ENCODE measurements around the gene BTBD2.

BTBD2 gene

DNA sequence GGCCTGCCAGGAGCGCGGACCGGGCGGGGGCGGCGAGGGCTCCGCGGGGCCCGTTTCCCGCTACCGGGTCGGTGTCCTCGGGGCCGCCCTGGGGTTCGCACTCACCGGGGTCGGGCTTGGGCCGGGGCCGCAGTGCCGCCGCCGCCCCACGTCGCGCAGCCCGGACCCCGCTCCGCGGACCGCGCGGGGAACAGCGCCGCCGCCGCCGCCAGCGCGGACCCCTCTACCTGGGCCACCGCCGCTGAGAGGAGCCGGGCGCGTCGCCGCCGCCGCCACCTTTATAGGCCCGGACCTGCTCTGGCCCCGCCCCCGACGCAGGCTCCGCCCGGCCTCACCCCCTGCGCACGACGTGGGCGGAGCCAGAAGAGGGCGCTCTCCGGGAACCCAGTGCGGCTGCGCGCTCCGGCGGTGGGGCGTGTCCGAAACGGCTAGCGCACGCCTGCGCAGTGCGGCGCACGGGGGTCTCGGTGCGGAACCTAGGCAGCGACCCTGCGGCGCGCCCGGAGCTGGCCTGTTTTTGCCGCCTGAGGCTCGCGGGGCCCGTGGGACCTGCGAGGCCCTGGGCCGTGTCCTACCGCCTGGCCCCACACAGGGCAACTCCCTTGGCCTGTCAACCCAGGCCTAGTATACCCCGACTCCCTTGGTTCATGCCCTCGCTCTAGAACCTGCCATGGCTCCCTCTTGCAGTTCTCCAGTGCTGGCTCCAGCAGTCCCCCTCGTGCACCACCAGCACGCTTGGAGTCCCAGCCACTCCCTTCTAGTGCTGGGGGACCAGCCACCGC lies 35.7 kb upstream of the BTBD2 start, which contains the start of gene MKNK2:
Gene MKNK2, minus strand, starts transcription at position 254 of the 782 bp plus-strand sequence. CDS start 393 bp downstream, outside the sequence.
- peak; percentile 89 to 93 (median 90) for DNase-seq (ENCODE audit: low read depth in 3 of 3)

DNA sequence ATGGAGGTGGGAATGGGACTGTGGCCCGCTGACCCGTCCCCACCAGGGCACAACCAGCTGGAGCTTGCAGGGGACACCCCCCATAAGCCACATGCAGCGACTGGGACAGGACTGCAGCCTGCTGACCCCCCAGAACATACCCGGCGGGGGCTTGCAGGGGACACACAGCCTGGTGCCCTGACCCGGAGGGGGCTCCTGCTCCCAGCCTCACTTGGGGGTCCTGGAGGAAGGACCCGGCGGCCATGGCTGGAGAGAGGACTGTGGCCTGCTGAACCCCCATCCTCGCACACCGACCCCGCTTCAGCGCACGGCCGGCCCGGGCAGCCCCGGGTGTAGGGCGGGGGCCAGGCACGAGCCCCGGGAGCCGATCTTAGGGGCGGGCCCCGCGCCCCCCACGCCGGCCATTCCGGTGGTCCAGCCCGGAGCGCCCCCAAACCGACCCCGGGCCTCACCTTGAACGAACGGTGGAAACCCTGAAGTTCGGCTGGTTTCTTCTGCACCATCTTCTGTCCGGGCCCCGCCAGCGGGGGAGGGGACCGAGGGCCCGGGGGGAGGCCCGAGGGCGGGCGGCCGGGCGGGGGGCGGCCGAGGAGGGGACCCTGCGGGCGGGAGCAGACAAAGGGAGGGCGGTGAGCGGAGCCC lies 35.0 kb upstream of the BTBD2 start:
- DNase-seq (ENCODE audit: low read depth in 3 of 3): no peak

DNA sequence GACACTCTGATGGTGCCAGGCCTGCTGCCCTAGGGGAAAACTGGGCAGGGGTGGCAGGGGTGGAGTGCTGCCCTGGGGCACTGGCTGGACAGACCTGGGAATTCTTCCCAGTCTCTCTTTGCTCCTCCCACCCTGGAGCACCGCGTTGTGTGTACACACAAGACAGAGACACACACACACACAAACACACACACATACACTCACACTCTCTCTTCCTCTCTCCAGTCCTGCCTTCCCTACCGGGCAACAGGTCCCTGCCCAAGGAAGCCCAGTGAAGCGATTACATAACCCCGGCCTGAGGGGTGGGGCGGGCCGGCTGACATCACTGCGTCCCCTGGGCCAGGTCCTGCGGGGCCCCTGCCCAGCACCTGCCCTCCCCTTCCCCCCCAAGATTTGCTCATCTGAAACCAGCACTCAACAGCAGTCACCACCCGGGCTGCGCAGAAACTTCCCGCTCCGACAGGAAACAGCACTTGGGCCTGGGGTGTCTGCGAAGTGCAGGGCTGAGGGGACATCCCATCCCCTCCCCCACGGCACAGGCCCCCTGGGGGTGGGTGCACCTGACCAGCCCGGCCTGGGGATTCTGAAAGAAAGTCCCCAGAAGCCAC lies 34.3 kb upstream of the BTBD2 start:
- DNase-seq (ENCODE audit: low read depth in 3 of 3): peak in 2 of 3 experiments; percentile 40 to 66

DNA sequence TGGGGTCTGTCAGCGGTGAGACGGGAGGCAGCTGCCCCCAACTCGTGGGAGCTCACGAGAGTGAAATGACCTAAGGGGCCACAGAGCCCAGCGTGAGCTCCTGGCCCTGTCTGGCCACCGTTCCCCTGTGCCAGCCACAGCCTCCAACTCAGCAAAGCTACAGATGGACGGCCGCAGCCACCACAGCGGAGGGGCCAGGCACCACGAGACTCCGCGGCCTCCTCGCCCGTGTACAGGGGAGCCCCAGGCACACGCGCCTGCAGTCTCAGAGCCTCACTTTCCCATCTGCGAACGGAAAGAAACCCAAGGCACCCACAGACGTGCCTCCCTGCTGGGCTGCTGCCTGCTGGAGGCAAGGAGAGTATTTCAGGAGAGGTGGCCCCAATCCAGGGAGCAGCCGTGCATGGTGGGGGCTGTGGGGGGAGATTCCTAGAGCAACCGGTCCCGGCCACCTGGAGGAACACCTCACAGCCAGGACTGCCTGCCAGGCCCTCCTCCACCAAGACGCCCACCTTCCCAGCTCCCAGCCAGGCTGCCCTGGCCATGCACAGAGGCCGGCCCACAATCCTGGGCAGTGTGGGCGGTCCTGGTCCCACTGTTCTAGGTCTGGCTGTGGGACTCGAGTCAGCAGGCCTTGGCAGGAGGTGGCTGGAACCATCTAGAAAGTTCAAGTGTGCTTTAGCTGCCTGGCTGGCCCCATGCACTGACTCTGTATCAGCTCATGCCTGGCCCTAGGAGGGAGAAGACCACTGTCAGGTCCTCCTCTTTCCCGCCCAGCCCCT lies 33.6 kb upstream of the BTBD2 start:
- no peak for DNase-seq (ENCODE audit: low read depth in 3 of 3)

DNA sequence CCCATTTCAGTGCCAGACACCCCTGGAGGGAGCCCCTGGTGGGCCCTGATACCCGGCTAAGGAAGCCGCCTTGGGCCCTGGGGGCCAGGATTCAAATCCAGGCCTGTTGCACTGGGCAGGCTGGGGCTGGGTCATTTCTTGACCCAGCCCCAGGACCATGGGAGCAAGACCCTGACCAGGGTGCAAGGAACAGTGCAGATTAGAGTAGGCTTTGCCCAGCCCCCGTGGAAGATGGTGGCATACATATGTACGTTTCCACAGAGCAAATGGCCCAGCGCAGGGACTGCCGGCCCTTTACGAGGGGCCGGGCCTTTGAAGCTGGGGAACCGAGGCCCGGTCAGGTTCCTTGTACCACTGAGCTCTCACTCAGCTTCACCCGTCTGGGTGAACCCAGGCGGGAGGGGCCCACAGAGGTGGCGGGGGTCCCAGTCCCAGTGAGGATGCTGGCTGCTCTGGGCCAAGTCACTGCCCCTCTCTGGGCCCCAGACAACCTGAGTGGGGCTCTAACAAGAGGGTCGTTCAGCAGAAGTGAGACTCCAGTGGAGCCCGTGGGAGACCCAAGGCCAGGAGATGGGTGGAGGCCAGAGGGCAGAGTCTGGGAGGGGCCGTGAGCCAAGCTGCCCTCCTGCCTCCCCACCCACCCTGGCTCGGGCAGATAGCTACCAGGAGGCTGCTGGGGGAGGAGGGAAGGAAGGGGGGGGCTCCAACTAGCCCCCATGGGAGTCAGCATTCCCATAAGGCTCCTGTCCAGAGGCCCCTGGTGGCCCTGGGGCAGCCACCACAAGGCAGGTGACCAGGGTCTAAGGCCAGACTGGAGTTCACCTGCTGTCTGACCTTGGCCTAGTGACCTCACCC lies 32.8 kb upstream of the BTBD2 start:
- DNase-seq (ENCODE audit: low read depth in 3 of 3): no peak

DNA sequence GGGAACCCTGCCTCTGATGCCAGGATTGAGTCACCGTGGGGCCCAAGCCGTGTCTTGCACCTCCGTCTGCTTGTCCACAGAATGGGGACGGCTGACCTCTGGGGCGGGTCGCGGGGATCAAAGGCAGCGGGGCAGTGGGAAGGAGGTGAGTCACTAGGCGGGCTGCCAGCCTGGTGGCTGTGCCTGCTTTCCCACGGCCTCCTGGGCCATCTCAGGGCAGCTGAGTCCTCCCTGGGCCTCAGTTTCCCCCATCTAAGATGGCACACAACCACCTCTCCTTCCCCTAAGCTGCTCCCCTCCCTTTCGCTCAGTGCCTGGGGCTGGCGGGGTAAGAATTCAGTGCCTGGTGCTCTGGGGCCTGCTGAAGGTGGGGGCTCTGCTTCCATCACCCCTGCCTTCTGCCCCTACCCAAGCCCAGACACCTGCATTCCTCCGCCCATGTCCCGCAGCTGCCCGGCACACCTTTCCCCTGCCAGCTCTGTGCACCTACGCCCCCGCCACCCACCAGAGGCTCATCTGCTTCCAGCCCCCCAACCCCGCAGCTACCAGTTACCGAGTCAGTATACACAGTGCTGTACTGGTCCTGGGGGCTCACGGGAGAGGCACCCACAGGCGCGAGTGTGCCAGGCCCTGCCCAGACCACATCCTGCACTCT lies 32.1 kb upstream of the BTBD2 start:
- DNase-seq (ENCODE audit: low read depth in 3 of 3): no peak

DNA sequence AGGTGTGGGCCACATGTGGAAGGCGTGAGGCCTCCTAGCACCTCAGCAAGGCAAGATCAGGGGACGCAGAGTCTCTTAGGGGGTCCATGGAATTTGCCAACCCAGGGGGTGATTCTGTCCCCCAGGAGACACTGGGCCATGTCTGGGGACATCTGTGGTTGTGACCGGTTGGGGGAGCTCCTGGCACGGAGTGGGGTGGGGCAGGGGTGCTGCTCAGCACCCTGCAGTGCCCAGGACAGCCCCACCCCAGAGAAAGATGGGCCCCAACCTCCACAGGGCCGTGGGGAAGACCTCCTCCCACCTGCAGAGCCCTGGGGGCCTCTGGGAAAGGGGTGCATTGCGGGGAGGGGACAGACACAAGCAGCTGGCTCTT lies 31.5 kb upstream of the BTBD2 start:
- DNase-seq (ENCODE audit: low read depth in 3 of 3): no peak

DNA sequence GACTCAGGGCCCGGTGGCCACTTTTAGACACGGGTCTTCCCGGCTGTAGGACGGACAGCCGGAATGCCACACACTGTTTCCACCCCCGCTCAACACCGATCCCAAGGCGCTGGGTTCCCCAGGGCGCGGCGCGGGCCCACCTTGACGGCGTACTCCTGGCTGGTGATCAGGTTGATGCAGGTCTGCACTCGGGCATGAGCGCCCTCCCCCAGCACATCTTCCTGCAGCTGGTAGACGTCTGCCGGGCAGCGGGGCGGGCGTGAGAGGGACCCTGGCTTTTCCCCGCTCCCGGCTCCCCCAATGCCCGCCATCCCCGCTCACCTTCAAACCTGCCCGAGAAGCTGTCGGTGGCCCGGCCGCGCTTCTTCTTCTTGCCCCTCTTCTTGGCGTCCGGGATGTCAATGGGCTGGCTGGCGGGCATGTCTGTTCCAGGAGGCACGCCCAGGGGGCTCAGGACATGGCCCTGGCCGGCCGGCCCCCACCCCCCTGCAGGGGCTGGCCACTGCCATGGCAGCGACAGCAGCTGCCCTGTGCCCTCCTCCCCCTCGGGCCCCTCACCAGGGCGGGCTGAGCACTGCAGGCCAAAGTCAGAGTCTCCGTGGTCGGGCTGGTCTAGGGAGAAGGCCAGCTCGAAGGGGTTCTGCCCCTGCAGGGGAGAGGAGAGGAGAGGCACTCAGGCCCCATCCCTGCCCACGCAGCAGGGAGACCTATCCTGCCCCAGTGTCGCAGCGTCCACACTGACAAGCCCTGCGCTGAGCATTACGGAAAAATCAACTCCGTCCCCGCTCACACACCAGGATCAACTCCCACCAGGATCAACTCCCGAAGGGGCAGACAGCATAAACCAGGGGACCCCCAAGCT lies 30.8 kb upstream of the BTBD2 start:
- DNase-seq (ENCODE audit: low read depth in 3 of 3): no peak

DNA sequence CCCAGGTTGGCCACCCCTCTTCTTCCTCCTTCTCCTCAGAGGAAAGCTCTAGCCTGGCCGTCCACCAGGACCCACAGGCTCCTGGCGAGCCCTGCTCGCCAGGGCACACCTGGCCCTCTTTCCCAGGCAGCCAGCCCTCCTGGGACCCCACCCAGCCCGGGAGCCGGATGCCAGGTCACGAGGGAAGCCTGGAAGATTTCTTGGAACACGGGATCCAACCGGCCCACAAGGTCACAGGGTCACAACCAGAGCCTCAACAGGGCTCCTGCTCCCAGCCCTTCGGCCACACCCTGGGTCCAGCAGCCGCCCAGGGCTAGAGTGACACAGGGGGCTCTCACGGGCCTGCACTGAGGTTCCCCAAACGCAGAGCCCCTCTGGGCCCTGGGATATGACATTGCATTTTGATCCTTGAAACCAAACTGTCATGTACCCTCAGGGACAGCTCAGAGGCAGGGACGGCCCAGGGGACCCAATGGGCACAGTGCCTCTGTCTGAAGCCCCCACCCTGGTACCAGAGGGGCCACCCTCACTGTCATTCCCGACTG lies 30.1 kb upstream of the BTBD2 start:
- DNase-seq (ENCODE audit: low read depth in 3 of 3): no peak

DNA sequence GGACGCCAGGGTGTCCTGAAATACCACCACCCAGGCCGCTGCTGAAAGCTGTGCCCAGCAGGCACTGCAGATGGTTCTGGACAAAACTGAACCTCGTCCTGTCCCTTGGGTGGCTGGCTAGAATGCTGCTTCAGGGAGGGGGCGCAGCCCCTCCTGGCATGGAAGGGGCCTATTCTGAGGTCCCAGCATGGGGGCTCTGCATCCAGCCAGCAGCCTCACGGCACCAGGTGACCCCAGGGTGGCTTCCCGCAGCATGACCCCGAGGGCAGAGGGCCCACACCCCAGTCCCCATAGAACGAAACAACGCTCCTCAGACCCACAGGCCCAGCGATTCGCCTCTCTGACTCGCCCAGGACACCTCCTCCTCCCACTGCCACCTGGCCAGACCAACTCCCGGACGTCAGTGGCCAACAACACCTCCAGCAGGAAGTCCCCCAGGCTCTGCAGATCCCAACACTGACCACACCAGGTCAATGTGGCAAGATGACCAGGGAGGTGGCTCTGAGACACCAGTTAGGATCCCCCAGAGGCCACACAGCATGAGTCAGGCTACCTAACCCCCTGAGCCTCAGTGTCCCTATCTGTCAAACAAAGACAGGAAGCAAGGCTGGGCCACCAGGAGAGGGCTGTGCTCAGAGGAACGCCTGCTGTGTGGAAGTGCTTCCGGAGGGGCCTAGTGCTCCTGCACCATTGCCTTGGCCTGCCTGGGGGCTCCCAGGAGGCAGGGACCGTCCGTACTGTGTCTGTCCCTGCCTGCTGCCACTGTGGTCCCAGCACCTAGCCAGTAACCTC lies 29.4 kb upstream of the BTBD2 start:
- DNase-seq (ENCODE audit: low read depth in 3 of 3): no peak

DNA sequence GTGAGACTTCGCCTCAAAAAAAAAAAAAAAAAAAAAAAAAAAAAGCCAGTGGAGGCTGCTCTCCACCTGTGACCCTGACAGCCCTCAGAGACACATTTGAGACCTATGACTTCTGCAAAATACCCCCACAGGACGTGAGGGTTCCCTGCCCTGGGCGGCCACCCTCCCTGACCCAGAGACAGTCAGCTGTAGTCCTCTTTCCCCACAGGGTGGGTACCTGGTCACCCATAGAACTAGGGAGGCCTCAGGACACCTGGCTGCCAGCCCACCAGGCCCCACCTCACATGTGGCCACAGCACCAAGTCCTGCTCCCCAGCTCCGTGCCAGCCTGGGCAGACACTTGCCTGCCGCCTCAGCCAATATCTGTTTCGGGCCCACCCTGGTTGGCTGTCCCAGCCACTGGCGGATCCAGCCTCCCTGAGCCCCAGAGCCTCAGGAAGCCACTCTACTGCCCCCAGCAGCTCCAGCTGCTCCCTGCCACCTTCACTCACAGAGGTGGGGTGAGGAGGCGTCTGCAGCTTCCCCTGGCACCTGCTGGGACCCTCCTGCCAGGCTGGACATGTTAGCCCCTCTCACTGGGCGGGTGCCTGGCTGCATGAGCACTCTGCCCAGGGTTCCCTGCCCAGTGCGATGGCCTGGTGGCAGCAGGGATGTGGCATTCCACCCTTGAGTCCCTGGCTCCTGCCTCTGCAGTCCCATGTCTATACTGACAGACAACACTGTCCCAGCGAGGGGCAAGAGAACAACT lies 28.6 kb upstream of the BTBD2 start:
- DNase-seq (ENCODE audit: low read depth in 3 of 3): no peak

DNA sequence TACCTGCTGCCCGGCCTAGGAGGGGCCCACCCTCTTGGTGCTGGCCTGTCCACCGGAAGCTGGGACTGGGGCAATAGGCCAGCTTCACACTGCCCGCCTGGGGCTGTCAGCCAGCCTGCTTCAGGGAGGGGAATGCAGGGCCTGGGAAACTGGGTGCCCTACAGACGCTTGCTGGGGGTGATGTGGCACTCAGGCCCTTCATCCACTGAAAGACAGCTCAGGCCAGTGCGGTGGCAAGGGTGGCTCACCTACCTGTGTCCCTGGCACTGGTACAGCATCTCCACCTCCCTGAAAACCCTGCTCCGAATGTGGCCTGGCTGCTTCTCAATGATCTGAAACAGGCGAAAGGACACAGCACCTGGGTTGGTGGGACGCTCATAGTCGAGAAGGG lies 27.7 kb upstream of the BTBD2 start:
- no peak for DNase-seq (ENCODE audit: low read depth in 3 of 3)

DNA sequence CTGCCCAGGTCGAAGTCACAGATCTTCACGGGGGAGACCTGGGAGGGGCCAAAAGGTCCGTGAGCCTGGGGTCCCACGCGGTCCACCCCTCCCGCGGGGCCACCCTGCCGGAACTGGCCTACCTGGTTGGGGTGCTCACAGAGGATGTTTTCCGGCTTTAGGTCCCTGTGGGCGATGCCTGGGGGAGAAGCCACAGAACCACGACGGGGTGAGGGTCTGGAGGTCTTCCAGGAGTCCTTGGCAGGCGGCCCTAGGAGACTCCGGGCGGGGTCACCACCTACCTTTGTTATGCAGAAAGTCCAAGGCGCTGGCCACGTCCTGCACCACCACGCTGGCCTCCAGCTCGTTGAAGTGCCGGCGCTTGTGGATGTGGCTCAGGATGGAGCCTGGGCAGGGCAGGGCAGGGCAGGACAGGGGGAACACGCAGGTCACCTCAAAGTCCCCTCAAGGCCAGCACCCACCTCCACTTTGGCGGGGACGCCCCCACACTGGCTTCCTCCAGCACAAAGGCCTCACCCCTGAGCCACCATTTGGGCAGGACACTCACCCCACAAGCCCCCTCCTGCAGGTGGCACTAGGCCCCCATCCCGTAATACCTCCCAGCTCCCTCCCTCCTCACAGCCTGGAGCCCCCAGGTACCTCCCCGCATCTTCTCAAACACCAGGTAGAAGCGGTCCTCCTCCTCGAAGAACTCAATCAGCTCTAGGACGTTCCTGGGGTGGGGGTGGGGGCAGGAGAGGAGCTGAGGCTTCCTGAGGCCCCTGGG lies 27.2 kb upstream of the BTBD2 start:
- no peak for DNase-seq (ENCODE audit: low read depth in 3 of 3)

DNA sequence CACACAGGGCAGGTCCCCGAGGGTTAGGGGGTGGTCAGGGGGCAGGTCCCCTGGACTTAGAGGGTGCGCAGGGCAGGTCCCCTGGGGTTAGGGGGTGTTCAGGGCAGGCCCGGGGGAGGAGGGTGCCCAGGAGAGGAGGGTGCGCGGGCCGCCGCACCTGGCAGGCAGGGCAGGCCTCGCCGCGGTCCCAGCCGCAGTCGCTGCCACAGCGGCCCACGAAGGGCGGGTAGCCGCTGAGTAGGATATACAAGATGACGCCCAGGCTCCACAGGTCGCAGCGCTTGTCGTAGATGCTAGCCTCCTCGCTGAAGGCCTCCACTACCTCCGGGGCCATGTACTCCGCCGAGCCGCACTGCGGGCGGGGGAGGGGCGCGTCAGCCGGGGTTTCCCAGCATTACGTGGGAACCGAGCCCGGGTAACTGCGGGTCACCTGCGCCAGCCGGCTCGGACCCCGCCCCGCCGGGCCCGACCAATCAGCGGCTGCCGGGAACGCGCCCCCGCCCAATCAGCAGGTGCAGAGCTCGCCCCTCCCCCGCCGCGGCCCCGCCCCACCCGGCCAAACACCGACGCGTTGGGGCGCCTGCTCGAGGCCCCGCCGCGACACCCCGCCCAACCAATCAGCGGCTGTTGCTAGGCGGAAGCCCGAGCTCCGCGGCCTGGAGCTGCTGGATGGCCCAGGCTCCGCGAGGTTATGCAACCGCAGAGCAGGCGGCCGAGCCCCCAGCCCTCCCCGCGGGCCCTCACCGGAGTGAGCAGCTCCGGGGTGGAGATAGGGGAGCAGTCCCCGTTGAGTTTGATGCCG lies 26.4 kb upstream of the BTBD2 start:
- DNase-seq (ENCODE audit: low read depth in 3 of 3): peak; percentile 98 to 100 (median 99)

DNA sequence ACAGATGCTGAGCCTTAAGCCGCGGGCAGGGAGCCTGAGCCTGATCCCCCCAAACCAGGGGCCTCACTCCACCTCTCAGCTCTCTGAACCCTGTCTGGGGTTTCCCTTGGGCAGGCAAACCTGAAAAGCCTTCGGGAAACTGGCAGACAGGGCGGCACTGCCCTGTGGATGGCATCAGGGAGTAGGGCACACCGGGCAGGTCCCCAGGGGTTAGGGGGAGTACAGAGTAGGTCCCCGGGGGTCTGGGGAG lies 25.8 kb upstream of the BTBD2 start:
- no peak for DNase-seq (ENCODE audit: low read depth in 3 of 3)

DNA sequence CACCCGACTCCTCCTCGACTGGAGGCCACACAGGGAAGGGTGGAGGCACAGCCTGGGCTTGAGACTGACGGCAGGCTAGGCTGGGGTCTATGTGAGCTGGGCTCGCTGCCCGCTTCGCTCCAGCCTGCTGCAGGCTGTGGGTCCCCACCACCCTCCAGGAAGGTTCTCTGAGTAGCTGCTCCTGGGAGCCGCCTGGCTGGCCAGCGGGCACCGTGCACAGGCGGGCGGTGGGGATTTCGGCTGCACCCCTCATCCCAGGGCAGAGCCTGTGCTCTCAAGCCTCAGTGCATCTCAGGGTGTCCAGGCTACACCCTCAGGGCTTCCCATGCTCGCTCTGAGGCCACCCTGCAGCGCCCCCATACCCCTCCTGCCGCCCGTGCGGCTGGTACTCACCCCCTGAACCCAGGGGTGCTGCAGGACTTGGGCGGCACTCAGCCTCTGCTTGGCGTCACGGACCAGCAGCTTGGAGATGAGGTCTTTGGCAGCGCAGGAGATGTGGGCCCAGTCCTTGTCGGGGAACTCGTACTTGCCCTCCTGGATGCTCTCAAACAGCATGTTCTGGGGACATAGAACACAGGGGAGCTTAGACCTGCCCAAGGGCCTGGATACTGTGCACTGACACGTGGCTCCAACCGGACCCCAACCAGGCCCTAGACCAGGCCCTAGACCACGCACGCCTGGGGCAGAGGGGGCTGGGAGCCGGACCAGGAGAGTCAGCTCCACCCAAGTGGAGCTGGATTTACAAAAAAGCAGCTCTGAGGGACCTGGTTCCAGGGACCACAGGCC lies 25.3 kb upstream of the BTBD2 start:
- no peak for DNase-seq (ENCODE audit: low read depth in 3 of 3)
